HepG2 (cell line): Measurements from ENCODE around the gene PPP3R1. TPM values are rescaled to one million over a fixed set of nuclear protein-coding genes. Genes with fewer than 3 reads are reported as not detected.

Source experiments
- ATAC-seq: fragments of 200-7000 bp; cut with Tn5 transposase; 3 replicates; pipeline ENCODE4 v1.9.1; 2020; ENCODE audit warnings: mild to moderate bottlenecking, moderate library complexity
- BruUV-seq: library from RNA; stranded (reverse); fragments of 400-500 nt; replicated peaks from 2 replicates; lab custom pipeline; 2021; lab: Mats Ljungman, UMichigan
- CTCF ChIA-PET: fragments of 300-600 bp; formaldehyde crosslinking; extraction: SDS; loops from one replicate; lab custom pipeline; 2021; ENCODE audit warnings: low total read pairs, inconsistent platforms, low intra/inter-chr PET ratio; lab: Yijun Ruan, JAX
- POLR2A ChIA-PET: fragments of 350-600 bp; sonication (Branson Sonifier 250); formaldehyde crosslinking; loops from one replicate; lab custom pipeline; 2020; ENCODE audit warnings: antibody characterized with exemption, inconsistent platforms; lab: Yijun Ruan, JAX
- DNase-seq: peaks from one replicate; pipeline ENCODE4 v3.0.0-alpha.2; 2015; ENCODE audit warnings: low spot score
- FAIRE-seq: peaks from 3 replicates; lab custom pipeline; 2011; peaks lifted over from hg19 to GRCh38; lab: Jason Lieb, UNC
- H2AFZ ChIP-seq: one replicate; pipeline ENCODE4 v1.6.1; 2011; ENCODE audit warnings: low read length, inconsistent platforms
- H3K27ac ChIP-seq: fragments of 300-600 bp; 3 replicates; pipeline ENCODE4 v1.8.0; 2011; ENCODE audit warnings: mixed run types, mild to moderate bottlenecking, mixed read lengths, low read length, inconsistent platforms; ENCODE audit not compliant: insufficient read depth; ENCODE audit errors: extremely low read length
- H3K27me3 ChIP-seq, 2 experiments: fragments of 200-600 bp in 1 of 2; 2 replicates in 1 of 2; 3 replicates in 1 of 2; pipeline versions ENCODE4 v1.6.0 to v1.8.0; 2011; ENCODE audit warnings: low read length in 2 of 2, mild to moderate bottlenecking in 2 of 2, moderate library complexity in 2 of 2, inconsistent platforms in 1 of 2; ENCODE audit not compliant: insufficient read depth in 2 of 2, control insufficient read depth in 1 of 2
- H3K36me3 ChIP-seq, 2 experiments: fragments of 200-600 bp in 1 of 2; replicated peaks in 1 of 2; 2 replicates in 1 of 2; 3 replicates in 1 of 2; pipeline versions ENCODE4 v1.5.1 to v1.8.0; 2011; ENCODE audit warnings: low read length in 2 of 2, inconsistent platforms in 1 of 2; ENCODE audit not compliant: insufficient read depth in 2 of 2, control insufficient read depth in 1 of 2
- H3K4me1 ChIP-seq: 2 replicates; pipeline ENCODE4 v1.5.1; 2012; ENCODE audit warnings: low read length, inconsistent platforms; ENCODE audit not compliant: insufficient read depth
- H3K4me2 ChIP-seq: 2 replicates; pipeline ENCODE4 v1.6.0; 2011; ENCODE audit warnings: low read depth, low read length, inconsistent platforms
- H3K4me3 ChIP-seq, 3 experiments: fragments of 200-600 bp in 1 of 3; sonication (generic), shearing (Covaris generic) in 1 of 3; replicated peaks in 1 of 3; 2 replicates each; pipeline ENCODE4 v1.5.1; 2011 to 2016; ENCODE audit warnings: low read length in 3 of 3, inconsistent platforms in 2 of 3, low read depth in 2 of 3, mild to moderate bottlenecking in 2 of 3, control low read depth in 1 of 3, mixed read lengths in 1 of 3; ENCODE audit not compliant: insufficient read depth in 1 of 3
- H3K79me2 ChIP-seq: one replicate; pipeline ENCODE4 v1.6.1; 2011; ENCODE audit warnings: low read length, inconsistent platforms; ENCODE audit not compliant: insufficient read depth
- H3K9ac ChIP-seq: 2 replicates; pipeline ENCODE4 v1.6.0; 2011; ENCODE audit warnings: mild to moderate bottlenecking, low read depth, low read length, inconsistent platforms; ENCODE audit not compliant: insufficient read depth
- H3K9me3 ChIP-seq: 2 replicates; pipeline ENCODE4 v1.5.1; 2012; ENCODE audit warnings: mild to moderate bottlenecking, low read length
- H4K20me1 ChIP-seq: 2 replicates; pipeline ENCODE4 v1.6.0; 2011; ENCODE audit warnings: inconsistent platforms, mild to moderate bottlenecking, low read length, moderate library complexity; ENCODE audit not compliant: insufficient read depth
- CREM ChIP-seq, 2 experiments: sonication (generic) in 1 of 2; formaldehyde crosslinking in 1 of 2; IDR thresholded peaks; 2 replicates each; pipeline versions ENCODE4 v1.4.0 to v1.6.1; 2016 to 2020; ENCODE audit warnings: antibody characterized with exemption in 1 of 2, mild to moderate bottlenecking in 1 of 2, missing genetic modification reagents in 1 of 2
- RARG ChIP-seq: sonication (generic); formaldehyde crosslinking; IDR thresholded peaks from 2 replicates; pipeline ENCODE4 v1.4.0; 2020; ENCODE audit warnings: low read depth, mild to moderate bottlenecking, missing genetic modification reagents
- SMAD9 ChIP-seq: sonication (generic); formaldehyde crosslinking; IDR thresholded peaks from 2 replicates; pipeline ENCODE4 v1.5.1; 2020; ENCODE audit warnings: mild to moderate bottlenecking, missing genetic modification reagents
- TARDBP ChIP-seq: sonication (generic); formaldehyde crosslinking; IDR thresholded peaks from 2 replicates; pipeline ENCODE4 v1.8.0; 2022; ENCODE audit warnings: mild to moderate bottlenecking, missing genetic modification reagents
- ZFP36L1 ChIP-seq: sonication (generic); formaldehyde crosslinking; IDR thresholded peaks from 2 replicates; pipeline ENCODE4 v1.8.0; 2022; ENCODE audit warnings: mild to moderate bottlenecking, missing genetic modification reagents, moderate library complexity
- ZNF556 ChIP-seq: sonication (generic); formaldehyde crosslinking; IDR thresholded peaks from 2 replicates; pipeline ENCODE4 v1.4.0; 2020; ENCODE audit warnings: mild to moderate bottlenecking, missing genetic modification reagents, borderline replicate concordance
- ZNF616 ChIP-seq: sonication (generic); formaldehyde crosslinking; IDR thresholded peaks from 2 replicates; pipeline ENCODE4 v1.5.0; 2020; ENCODE audit warnings: low read depth, mild to moderate bottlenecking, missing genetic modification reagents
- WGBS: methylation state at CpG from one replicate; pipeline ENCODE4 v1.1.6; 2017; ENCODE audit warnings: low lambda C conversion rate; 5-methylcytosine and 5-hydroxymethylcytosine counted together
- in situ Hi-C: cut with HindIII; loops from 2 replicates; pipeline ENCODE4 v1.10.0; 2017; ENCODE audit warnings: low pct_unique_long_range_greater_than_20kb; ENCODE audit not compliant: extremely low pct_ligation_motif_present
- intact Hi-C: fragments of 100-400 bp; cut with micrococcal nuclease; formaldehyde crosslinking; loops from one replicate; pipeline ENCODE4 v1.10.0; 2022; ENCODE audit not compliant: unreplicated experiment
- polyA plus RNA-seq, 8 experiments: library from polyadenylated mRNA; depleted of rRNA in 3 of 8; stranded (reverse) in 7 of 8; unstranded in 1 of 8; fragments of >200 nt; fragmentation: Illumina TruSeq in 4 of 8; extraction: Trizol in 4 of 8; gene quantifications; 2 replicates each; pipeline versions ENCODE4 v1.2.1 to v1.2.3, GENCODE V29; 2011 to 2016; ENCODE audit warnings: low read depth in 4 of 8, missing spikeins in 1 of 8, mixed read lengths in 1 of 8; ENCODE audit not compliant: insufficient read depth in 1 of 8
- total RNA-seq, 5 experiments: library from RNA; depleted of rRNA; stranded (reverse); fragments of >200 nt; fragmentation: Illumina TruSeq; extraction: Trizol; gene quantifications; 2 replicates each; pipeline ENCODE4 v1.2.3, GENCODE V29; 2016; ENCODE audit warnings: low read depth in 1 of 5
- TF ChIP-seq, protein P1 (sequence below): sonication (generic); formaldehyde crosslinking; IDR thresholded peaks from 2 replicates; pipeline ENCODE4 v1.4.0; 2020; ENCODE audit warnings: missing genetic modification reagents, borderline replicate concordance

Gene PPP3R1
- total and polyA plus RNA-seq, 2 of the 13 experiments (the other 11 are each of a cell fraction or from before 2014, with no cell fraction given), result 11.6 to 25.7 TPM

DNA sequence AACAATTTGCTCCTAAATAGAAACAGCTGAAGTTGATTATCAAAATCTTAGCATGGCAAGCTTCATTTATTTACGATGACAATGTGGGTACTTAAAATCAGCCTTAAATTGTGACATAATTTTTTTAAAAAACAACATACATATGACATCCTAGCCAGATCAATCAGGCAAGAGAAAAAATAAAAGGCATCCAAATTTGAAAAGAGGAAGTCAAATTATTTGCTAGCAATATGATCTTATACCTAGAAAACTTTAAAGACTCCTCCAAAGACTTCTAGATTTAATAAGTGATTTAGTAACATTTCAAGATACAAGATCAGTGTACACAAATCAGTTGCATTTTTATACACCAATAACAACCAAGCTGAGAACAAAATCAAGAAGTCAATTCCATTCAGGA lies 14.3 kb upstream of the PPP3R1 start:
- no peaks in the 10 kb centered on the region for H3K4me1 ChIP-seq
- no peak overlapping the region for H3K27ac ChIP-seq
- no peak overlapping the region for H2AFZ ChIP-seq
- no peaks in the 10 kb centered on the region for H3K27me3 ChIP-seq
- 38% methylated on average over 1 of the region's 1 CpG for WGBS
- H3K36me3 ChIP-seq, result no peaks in the 10 kb centered on the region
- no peak overlapping the region for H3K9ac ChIP-seq
- H4K20me1 ChIP-seq, result no peaks in the 10 kb centered on the region
- POLR2A ChIA-PET, result no interaction called here
- no peaks in the 10 kb centered on the region for H3K9me3 ChIP-seq
- no peak for FAIRE-seq
- no peak overlapping the region for H3K4me2 ChIP-seq
- intact Hi-C loops (no loop called here), in situ Hi-C loops (no loop called here)
- H3K4me3 ChIP-seq, result no peak overlapping the region
- ATAC-seq, result no peak
- BruUV-seq, result no TSS peak
- no peak for DNase-seq
- H3K79me2 ChIP-seq, result no peaks in the 10 kb centered on the region
- TF ChIP-seq TARDBP (CRISPR knock-in tag) (no peak), ZNF616 (CRISPR knock-in tag) (no peak), ZNF556 (CRISPR knock-in tag) (no peak), SMAD9 (no peak), CREM (IDR thresholded peaks at IDR 0.05) (no peak), CREM (CRISPR knock-in tag; IDR thresholded peaks at IDR 0.05) (no peak), RARG (CRISPR knock-in tag) (no peak), ZFP36L1 (no peak)
- TF ChIP-seq, protein P1, sequence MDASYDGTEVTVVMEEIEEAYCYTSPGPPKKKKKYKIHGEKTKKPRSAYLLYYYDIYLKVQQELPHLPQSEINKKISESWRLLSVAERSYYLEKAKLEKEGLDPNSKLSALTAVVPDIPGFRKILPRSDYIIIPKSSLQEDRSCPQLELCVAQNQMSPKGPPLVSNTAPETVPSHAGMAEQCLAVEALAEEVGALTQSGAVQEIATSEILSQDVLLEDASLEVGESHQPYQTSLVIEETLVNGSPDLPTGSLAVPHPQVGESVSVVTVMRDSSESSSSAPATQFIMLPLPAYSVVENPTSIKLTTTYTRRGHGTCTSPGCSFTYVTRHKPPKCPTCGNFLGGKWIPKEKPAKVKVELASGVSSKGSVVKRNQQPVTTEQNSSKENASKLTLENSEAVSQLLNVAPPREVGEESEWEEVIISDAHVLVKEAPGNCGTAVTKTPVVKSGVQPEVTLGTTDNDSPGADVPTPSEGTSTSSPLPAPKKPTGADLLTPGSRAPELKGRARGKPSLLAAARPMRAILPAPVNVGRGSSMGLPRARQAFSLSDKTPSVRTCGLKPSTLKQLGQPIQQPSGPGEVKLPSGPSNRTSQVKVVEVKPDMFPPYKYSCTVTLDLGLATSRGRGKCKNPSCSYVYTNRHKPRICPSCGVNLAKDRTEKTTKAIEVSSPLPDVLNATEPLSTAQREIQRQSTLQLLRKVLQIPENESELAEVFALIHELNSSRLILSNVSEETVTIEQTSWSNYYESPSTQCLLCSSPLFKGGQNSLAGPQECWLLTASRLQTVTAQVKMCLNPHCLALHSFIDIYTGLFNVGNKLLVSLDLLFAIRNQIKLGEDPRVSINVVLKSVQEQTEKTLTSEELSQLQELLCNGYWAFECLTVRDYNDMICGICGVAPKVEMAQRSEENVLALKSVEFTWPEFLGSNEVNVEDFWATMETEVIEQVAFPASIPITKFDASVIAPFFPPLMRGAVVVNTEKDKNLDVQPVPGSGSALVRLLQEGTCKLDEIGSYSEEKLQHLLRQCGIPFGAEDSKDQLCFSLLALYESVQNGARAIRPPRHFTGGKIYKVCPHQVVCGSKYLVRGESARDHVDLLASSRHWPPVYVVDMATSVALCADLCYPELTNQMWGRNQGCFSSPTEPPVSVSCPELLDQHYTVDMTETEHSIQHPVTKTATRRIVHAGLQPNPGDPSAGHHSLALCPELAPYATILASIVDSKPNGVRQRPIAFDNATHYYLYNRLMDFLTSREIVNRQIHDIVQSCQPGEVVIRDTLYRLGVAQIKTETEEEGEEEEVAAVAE (CRISPR knock-in tag), result no peak
- CTCF ChIA-PET, result no interaction called here
